GM21367 (cell line): ENCODE data around the gene SIPA1L3.
"Not testable (repeated sequence)": the region's sequence is repeated elsewhere in the genome, so short reads cannot be mapped to it uniquely, and the experiment has no call there.

Source experiments
- ATAC-seq: cut with Tn5 transposase; IDR thresholded peaks from one replicate; pipeline ENCODE4 v1.9.1; 2021; ENCODE audit not compliant: unreplicated experiment

Gene SIPA1L3, protein sequence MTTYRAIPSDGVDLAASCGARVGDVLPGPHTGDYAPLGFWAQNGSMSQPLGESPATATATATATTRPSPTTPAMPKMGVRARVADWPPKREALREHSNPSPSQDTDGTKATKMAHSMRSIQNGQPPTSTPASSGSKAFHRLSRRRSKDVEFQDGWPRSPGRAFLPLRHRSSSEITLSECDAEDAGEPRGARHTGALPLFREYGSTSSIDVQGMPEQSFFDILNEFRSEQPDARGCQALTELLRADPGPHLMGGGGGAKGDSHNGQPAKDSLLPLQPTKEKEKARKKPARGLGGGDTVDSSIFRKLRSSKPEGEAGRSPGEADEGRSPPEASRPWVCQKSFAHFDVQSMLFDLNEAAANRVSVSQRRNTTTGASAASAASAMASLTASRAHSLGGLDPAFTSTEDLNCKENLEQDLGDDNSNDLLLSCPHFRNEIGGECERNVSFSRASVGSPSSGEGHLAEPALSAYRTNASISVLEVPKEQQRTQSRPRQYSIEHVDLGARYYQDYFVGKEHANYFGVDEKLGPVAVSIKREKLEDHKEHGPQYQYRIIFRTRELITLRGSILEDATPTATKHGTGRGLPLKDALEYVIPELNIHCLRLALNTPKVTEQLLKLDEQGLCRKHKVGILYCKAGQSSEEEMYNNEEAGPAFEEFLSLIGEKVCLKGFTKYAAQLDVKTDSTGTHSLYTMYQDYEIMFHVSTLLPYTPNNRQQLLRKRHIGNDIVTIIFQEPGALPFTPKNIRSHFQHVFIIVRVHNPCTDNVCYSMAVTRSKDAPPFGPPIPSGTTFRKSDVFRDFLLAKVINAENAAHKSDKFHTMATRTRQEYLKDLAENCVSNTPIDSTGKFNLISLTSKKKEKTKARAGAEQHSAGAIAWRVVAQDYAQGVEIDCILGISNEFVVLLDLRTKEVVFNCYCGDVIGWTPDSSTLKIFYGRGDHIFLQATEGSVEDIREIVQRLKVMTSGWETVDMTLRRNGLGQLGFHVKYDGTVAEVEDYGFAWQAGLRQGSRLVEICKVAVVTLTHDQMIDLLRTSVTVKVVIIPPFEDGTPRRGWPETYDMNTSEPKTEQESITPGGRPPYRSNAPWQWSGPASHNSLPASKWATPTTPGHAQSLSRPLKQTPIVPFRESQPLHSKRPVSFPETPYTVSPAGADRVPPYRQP (N-terminal part only)

DNA sequence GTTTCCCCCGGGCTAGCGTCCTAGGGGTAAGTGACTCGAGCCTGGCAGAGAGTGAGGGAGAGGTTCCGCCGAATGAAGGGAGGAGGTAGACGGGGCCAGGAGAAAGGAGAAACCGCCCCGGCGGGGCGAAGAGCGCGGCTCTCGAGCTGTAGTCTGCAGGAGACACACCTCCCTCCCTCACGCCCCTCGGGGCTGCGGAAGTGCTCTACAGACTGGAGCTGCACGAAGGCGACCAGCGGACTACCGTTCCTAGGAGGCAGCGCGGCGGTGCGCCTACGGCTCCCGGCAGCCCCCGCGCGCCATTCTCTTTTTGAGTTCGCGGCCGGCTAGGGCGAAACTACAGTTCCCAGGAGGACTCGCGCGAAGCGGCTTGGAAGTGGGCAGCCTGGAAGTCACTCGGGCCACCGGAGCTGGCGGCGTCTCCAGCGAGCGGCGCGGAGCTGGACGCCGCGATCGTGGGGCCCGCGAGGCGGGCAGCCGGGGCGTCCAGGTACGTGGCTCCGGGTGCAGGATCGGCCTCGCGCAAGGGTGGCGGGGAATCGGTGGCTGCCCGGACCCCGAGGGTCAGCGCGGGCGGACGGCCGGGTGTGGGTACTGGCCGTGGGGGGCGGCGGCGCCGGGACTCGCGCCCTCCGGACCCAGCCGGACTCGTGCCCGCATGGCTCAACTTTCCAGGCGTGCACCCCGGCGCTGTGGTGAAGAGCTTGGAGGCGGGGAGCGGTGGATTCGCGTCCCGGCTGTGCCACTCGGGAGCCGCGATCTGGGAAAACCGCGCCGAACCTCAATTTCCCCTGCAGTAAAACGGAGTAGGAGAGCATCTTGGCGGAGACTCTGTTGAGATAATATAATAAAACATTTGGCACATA, at the start of gene SIPA1L3:
SIPA1L3 (plus strand) TSS at position 340 of the 866 bp plus-strand sequence. CDS start 174,358 bp downstream, outside the sequence.
- ATAC-seq, result peak; percentile 67

DNA sequence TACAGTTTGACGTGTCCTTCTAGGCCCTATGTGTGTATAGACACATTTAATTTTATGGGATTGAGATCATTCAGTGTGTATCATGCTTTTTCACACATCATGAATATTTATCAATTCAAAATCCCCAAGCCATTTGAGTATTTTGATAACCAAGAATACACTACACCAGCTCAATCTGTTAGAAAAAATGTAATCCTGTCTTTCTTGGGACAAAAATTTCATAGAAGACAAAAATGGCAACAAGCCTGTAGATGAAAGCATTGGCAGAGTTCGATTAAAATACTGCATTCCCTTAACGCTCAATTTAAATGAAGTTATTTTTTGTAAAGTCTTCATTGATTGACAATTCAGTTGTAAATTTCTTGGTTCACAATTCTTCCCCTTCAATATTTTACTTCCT, 42.5 kb upstream of the SIPA1L3 start:
- ATAC-seq, result no peak

DNA sequence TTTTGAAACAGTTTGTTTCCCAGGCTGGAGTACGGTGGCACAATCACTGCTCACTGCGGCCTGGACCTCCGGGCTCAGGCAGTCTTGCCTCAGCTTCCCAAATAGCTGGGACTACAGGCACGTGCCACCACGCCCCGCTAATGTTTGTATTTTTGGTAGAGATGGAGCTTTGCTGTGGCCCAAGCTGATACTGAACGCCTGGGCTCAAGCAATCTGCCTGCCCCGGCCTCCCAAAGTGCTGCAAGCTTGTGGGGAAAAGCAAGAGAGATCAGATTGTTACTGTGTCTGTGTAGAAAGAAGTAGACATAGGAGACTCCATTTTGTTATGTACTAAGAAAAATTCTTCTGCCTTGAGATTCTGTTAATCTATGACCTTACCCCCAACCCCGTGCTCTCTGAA, 41.1 kb upstream of the SIPA1L3 start:
- not testable (repeated sequence) for ATAC-seq

DNA sequence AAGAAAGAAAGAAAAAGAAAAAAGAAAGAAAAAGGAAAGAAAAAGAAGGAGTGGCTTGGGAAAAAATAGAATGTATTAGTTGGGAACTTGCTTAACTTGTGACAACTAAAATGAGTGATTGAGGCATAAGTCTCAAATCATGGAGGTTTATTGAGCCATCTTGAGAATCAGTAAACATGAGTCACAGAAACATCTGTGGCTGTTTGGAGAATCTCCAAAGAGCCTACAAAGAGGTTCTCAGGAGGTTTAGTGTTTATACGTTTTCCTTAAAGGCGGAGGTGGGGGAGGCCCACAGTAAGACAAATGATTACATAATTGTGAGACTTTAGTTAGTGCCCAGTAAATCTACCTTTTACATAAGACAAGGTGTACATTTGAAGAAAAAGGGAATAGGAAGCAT, 39.2 kb upstream of the SIPA1L3 start:
- no peak for ATAC-seq

DNA sequence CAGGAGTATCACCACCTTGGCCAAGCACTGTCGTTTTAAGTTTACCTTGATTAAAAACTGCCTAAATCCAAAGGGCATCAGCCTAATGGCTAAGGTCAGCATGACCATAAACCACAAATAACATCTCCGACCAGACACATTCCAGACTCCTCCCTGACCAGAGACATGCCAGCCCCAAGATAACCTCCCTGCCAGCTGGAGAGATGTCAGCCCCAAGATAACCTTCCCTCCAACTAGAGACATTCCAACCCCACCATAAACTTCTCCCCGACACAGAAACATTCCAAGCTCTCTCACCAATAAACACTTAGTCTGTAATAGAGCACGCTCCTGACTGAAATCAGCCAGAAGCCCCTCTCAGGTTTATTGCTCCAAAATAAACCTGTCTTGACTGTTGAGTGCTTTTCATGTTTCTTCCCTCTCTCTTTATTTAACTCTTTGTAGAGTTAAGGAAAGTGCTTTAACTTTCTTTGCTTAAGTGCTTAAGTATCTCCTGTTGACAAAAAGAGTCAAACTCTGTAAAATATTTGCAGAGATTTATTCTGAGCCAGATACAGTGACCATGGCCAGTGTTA, 37.2 kb upstream of the SIPA1L3 start:
- ATAC-seq, result no peak

DNA sequence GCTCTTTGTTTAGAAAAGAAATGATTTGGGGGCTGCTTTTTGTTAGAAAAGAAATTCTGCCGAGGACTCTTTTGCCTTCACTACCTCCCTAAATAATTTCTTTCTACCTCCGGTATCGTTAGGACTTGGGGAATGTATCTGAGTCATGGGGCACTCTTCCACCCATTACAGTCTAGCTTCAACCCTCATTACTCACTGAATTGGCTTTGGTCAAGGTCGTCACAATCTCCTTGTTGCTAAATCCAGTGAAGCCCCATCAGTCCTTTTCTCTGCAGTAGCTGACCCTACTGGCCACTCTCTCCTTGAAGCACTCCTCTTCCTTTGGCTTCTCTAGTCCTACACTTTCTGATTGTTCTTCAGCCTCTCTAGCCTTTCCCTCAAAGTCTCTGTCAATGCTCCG, 34.6 kb upstream of the SIPA1L3 start:
- ATAC-seq, result no peak

DNA sequence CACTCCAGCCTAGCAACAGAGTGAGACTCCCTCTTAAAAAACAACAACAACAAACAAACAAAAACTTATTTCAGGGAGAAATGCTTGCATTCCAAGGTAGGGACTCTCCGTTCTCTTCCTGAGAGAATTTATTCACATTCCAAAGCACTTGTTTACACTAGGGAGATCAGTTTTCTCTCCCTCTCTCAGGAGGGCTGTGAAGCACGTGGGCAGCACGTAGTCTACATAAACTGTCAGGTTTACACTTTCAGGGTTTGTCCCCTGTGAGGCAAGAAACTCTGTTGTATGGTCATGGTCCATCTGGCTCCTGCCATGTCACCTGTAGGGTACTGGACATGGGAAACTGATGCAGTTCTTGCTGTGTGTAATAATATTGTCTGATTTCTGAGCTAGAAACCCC, 32.2 kb upstream of the SIPA1L3 start:
- ATAC-seq, result no peak

DNA sequence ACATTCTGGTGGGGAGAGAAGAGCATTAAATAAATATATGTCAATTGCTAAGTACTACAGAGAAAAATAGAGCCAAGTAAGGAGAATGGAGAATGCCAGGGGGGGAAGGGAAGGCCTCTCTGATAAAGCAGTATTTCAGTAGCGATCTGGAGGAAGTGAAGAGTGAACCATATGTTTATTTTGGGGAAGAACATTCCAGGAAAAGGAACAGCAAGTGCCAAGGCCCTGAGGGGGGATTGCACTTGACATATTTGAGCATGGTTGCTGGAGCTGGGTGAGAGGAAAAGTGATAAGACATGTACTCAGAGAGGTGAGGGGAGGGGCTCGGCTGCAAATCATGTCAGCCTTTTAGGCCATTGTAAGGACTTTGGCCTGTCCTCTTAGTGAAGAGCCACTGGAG, 31.0 kb upstream of the SIPA1L3 start:
- ATAC-seq, result no peak

DNA sequence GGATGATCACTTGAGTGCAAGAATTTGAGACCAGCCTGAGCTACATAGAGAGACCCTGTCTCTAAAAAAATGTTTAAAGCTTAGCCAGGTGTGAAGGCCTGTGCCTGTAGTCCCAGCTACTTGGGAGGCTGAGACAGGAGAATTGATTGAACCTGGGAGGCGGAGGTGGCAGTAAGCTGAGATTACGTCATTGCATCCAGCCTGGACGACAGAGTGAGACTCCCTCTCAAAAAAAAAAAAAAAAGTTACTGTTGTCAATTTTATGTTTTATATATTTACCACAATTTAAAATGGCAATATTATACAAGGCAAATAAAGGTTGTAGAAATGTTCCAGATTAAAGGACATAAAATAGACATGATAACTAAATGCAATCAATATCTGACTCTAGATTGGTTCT, 29.9 kb upstream of the SIPA1L3 start:
- ATAC-seq, result no peak

DNA sequence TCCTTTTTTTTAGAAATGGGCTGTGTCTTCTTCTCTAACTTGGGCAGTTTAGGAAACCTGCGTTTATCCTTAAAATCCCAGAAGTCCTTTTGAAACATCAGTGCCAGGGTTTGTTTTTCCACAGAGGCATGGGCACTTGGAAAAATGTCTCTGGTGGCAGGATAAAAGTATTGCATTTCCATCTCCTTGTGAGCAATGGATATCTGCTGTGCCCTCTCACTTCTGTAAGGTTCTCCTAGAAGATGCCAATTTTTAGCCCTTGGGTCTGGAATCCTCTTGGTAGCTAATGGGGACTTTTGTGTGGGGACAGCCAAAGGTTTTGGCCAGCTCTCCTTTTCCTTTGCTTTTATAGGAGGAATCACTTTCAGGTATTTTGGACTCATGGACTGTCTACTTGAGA, 21.6 kb upstream of the SIPA1L3 start:
- ATAC-seq, result no peak

DNA sequence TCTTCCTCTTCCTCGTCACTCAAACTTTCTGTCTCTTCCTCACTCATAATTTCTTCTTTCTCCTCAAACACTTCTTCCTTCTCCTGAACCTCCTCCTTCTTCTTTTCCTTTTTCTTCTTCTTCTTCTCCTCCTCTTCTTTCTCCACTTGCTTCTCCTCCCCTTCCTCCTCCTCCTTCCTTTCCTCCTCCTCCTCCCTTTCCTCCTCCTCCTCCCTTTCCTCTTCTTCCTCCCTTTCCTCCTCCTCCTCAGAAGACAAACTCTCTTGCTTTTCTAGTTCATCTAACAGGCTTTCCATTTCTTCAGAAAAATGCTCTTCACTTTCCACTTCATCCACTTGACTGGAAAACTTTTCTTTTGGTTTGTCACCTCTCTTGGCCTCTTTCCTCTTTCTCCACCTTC, 20.4 kb upstream of the SIPA1L3 start:
- ATAC-seq, result no peak

DNA sequence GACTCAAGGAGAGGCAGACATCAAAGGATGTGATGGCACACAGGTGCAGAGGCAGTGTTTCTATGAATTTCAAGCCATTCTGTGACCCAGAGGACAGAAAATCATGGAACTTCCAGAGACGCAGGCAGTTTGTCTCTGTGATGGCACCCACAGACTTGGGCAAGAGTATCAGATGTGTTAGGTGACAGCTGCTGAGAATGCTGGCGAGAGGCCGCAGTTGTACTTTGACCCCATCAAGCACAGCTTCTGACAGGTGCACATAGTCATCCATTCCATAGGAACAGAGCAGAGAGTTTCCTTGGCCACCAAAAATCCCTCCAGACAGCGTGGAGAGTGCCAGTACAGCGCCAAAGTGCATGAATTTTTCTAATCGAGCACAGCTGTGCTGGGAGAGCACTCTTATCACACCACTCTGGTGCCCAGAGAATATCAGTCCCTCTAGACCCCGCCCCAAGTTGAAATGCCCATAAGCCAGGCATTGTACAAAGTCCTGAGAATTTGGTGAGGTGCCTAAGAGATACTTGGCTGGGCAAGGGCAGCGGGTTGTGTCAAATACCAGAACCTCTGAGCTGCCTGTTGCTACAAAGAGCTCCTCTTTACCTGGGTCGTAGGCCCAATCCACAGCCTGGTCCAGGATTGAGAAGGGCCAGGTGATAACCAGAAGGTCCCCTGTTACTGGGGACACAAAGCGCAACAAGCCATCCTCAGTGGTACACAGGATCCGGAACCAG, 13.0 kb upstream of the SIPA1L3 start:
- no peak for ATAC-seq

DNA sequence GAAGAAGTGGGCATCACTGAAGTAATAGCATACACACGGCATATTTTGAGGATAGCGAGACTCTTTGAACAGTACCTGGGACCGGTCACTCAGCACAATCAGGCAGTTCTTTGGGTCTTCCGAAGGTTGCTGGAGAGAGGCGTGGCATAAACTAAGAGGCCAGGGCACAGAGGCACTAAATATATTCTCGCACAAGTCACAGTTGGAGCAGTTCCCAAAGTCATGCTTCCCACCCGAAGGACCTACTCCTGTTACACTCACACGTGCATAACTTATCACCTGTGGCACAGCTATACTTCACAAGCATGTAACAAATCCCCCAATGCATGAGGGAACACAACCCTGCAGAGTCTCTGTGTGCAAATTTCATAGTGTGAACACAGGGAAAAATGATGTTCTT, 10.8 kb upstream of the SIPA1L3 start:
- no peak for ATAC-seq

DNA sequence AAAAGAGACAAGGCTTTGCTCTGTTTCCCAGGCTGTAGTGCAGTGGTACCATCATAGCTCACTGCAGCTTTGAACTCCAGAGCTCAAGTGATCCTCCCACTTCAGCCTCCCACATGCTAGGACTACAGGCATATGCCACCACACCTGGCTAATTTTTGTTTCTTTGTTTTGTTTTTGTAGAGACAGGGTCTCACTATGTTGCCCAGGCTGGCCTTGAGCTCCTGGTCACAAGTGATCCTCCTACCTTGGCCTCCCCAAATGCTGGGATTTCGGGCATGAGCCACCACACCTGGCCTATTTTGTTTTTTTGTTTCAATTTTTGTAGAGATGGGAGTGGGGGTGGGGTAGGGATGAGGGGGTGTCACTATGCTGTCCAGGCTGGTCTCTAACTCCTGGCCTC, 7.6 kb upstream of the SIPA1L3 start:
- no peak for ATAC-seq

DNA sequence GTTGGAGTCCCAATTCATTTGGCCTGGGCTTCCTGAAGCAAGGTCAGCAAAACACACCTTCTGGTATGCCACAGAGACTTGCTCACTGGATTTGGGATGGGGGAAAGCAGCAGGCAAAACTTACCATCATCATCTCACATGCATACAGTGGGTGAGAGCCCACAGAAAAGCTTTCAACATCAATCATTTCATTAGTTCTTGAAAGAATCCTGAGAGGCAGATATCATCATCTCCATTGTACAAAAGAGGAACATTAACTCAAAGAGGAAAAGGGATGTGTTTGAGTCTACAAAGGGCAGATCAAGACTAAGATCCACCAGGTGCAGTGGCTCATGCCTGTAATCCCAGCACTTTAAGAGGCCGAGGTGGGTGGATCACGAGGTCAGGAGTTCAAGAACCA, 7.0 kb upstream of the SIPA1L3 start:
- ATAC-seq, result no peak

DNA sequence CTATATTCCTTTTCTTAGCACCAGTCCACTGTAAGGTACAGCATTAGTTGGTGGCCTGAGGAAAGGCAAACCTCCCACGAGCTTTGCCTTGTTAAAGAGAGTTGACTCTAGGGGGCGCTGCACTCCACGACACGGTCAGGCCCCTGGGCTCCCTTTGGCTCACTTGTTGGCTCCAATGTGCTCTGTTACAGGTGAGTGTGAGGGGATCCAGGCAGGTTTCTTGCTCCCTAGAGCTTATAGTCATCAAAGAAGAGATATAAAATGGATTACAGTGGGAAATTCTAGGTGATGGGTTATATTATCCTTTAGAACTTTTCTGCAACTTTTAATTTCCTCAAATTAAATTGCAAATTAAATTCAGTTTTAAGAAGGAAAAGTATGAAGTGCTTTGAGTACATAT, 4.3 kb upstream of the SIPA1L3 start:
- no peak for ATAC-seq

DNA sequence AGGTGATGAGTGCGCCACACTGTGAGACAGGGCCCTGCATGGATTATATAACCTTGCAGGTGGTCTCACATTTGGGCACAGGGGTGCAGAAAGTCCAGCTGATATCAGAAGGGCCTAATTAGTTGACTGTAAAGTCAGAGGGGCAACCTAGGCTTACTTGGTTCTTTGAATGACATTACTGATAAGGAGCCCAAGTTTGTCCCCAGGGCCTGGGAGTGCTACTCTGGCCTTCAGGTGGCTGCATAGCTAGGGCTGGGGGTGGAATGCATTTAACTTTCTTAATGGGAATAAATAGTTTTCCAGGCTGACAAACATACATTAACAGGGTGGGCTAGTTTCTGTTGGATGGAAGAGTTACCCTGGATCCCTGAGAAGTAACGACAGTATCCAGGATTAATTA, 3.9 kb upstream of the SIPA1L3 start:
- ATAC-seq, result no peak

DNA sequence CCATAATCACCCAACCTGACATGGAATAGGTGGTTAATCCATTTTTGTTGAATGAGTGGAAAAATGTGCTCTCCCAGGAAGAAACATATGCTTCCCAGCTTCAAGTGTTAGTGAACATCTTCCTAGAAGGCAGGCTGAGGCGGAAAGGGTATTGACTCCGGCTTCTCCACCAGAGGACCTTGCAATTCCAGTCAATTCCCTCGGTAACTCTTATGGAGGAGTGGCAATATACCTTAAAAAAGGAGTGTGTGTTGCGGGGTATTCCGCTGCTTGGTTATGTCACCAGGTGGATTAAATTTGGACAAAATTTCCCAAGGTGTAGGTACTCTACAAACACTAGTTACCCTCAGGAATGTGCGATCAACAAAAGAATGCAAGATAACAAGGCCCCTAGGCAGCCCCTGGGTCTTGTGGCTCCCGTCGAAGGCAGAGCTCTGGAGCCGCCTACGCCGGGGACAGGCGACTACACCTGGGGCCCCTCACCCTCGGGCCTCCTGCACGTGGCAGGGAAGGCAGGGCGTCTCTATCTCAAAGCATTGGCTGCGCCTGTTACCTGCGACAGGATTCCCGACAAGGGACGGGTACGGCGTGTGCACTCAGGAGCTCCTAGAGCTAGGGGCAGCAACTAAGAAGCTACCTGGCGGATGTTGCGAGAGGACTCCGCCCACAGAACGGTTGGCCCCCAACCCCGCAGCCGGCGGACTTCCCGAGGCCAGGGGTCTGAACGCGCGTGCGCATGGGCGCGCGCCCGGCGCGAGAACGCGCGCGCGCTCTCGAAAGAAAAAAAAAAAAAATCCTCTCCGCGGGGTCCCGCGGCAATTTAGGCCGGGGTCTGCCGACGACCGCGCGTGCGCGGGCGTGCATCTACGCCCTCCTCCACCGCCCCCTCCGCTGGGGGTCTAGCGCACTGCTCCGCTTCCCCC, 801 bp upstream of the SIPA1L3 start, which contains the start of gene WDR87:
WDR87 (minus strand) TSS at position 649 of the 923 bp plus-strand sequence. CDS start 8,355 bp downstream, outside the sequence.
- ATAC-seq, result peak; percentile 11
